H9 (cell line): ENCODE measurements around the gene MYRF. TPM values are rescaled to one million over a fixed set of nuclear protein-coding genes. Genes with fewer than 3 reads are reported as not detected.

ENCODE experiments used
- DNase-seq: peaks from one replicate; pipeline ENCODE4 v3.0.0-alpha.2; 2017
- H2AFZ ChIP-seq: one replicate; pipeline ENCODE4 v1.6.1; 2013; ENCODE audit warnings: mild to moderate bottlenecking, low read length, control low read depth, moderate library complexity
- H2AK5ac ChIP-seq: 2 replicates; pipeline ENCODE4 v1.6.1; 2013; ENCODE audit warnings: low read length, control low read depth, mixed read lengths; ENCODE audit not compliant: insufficient read length
- H2BK120ac ChIP-seq: one replicate; pipeline ENCODE4 v1.6.1; 2013; ENCODE audit warnings: low read depth, mild to moderate bottlenecking, low read length, control low read depth, inconsistent platforms; ENCODE audit not compliant: poor library complexity, severe bottlenecking
- H2BK12ac ChIP-seq: 2 replicates; pipeline ENCODE4 v1.6.1; 2013; ENCODE audit warnings: low read length, control low read depth, mixed read lengths, low read depth; ENCODE audit not compliant: insufficient read length
- H2BK15ac ChIP-seq: 2 replicates; pipeline ENCODE4 v1.6.1; 2013; ENCODE audit warnings: low read depth, low read length, control low read depth
- H2BK20ac ChIP-seq: one replicate; pipeline ENCODE4 v1.6.1; 2013; ENCODE audit warnings: low read depth, mild to moderate bottlenecking, low read length, control low read depth, inconsistent platforms; ENCODE audit not compliant: poor library complexity, severe bottlenecking
- H2BK5ac ChIP-seq: 2 replicates; pipeline ENCODE4 v1.6.1; 2013; ENCODE audit warnings: low read length, control low read depth, mixed read lengths; ENCODE audit not compliant: insufficient read length
- H3K14ac ChIP-seq: 2 replicates; pipeline ENCODE4 v1.6.1; 2013; ENCODE audit warnings: low read length, control low read depth; ENCODE audit not compliant: insufficient read depth
- H3K18ac ChIP-seq: 2 replicates; pipeline ENCODE4 v1.6.1; 2013; ENCODE audit warnings: low read depth, mild to moderate bottlenecking, mixed read lengths, low read length, control low read depth; ENCODE audit not compliant: insufficient read length
- H3K23ac ChIP-seq: 2 replicates; pipeline ENCODE4 v1.6.1; 2013; ENCODE audit warnings: low read length, control low read depth, mixed read lengths, low read depth; ENCODE audit not compliant: insufficient read length
- H3K23me2 ChIP-seq: 2 replicates; pipeline ENCODE4 v1.6.1; 2013; ENCODE audit warnings: low read depth, mild to moderate bottlenecking, mixed read lengths, low read length, control low read depth; ENCODE audit not compliant: insufficient read length, poor library complexity, severe bottlenecking
- H3K27ac ChIP-seq: 2 replicates; pipeline ENCODE4 v1.5.1; 2013; ENCODE audit warnings: low read length, control low read depth, mixed read lengths, low read depth; ENCODE audit not compliant: insufficient read length
- H3K27me3 ChIP-seq: 2 replicates; pipeline ENCODE4 v1.6.1; 2013; ENCODE audit warnings: low read length, control low read depth, inconsistent platforms; ENCODE audit not compliant: insufficient read depth
- H3K4ac ChIP-seq: 2 replicates; pipeline ENCODE4 v1.6.1; 2013; ENCODE audit warnings: low read depth, mild to moderate bottlenecking, control low read depth, inconsistent platforms, low read length, moderate library complexity
- H3K4me1 ChIP-seq: 2 replicates; pipeline ENCODE4 v1.6.1; 2013; ENCODE audit warnings: low read length, control low read depth, inconsistent platforms; ENCODE audit not compliant: insufficient read depth
- H3K4me2 ChIP-seq: 2 replicates; pipeline ENCODE4 v1.6.1; 2013; ENCODE audit warnings: low read length, control low read depth, mixed read lengths; ENCODE audit not compliant: insufficient read length, insufficient read depth
- H3K56ac ChIP-seq: 2 replicates; pipeline ENCODE4 v1.6.1; 2013; ENCODE audit warnings: low read depth, mild to moderate bottlenecking, mixed read lengths, low read length, control low read depth; ENCODE audit not compliant: insufficient read length
- H3K79me1 ChIP-seq: 2 replicates; pipeline ENCODE4 v1.6.1; 2013; ENCODE audit warnings: low read depth, mild to moderate bottlenecking, moderate library complexity, low read length, control low read depth, inconsistent platforms; ENCODE audit not compliant: insufficient read depth, poor library complexity, severe bottlenecking
- H3K79me2 ChIP-seq: 2 replicates; pipeline ENCODE4 v1.6.1; 2013; ENCODE audit warnings: low read length, control low read depth, inconsistent platforms; ENCODE audit not compliant: insufficient read depth
- H3K9ac ChIP-seq: 2 replicates; pipeline ENCODE4 v1.6.1; 2013; ENCODE audit warnings: low read length, control low read depth, mixed read lengths; ENCODE audit not compliant: insufficient read length; ENCODE audit errors: extremely low read depth
- H3K9me3 ChIP-seq: one replicate; pipeline ENCODE4 v1.6.1; 2013; ENCODE audit warnings: low read depth, low read length, inconsistent platforms; ENCODE audit not compliant: control insufficient read depth
- H3T11ph ChIP-seq: one replicate; pipeline ENCODE4 v1.6.1; 2013; ENCODE audit warnings: mild to moderate bottlenecking, low read length, control low read depth, inconsistent platforms
- H4K20me1 ChIP-seq: one replicate; pipeline ENCODE4 v1.6.1; 2013; ENCODE audit not compliant: control insufficient read depth, insufficient read length, insufficient read depth
- H4K5ac ChIP-seq: 2 replicates; pipeline ENCODE4 v1.6.1; 2013; ENCODE audit warnings: low read depth, mild to moderate bottlenecking, mixed read lengths, low read length, control low read depth; ENCODE audit not compliant: insufficient read length
- H4K8ac ChIP-seq: replicated peaks from 2 replicates; pipeline ENCODE4 v1.6.1; 2013; ENCODE audit warnings: low read length, control low read depth, mixed read lengths, low read depth; ENCODE audit not compliant: insufficient read length
- H4K91ac ChIP-seq: 2 replicates; pipeline ENCODE4 v1.6.1; 2013; ENCODE audit warnings: low read depth, mild to moderate bottlenecking, moderate library complexity, mixed read lengths, low read length, control low read depth; ENCODE audit not compliant: insufficient read length
- H3K27ac Mint-ChIP-seq, 3 experiments: 2 replicates in 2 of 3; 3 replicates in 1 of 3; pipeline ENCODE4 v1.8.0; 2020 to 2021; ENCODE audit warnings: mixed read lengths in 3 of 3, mild to moderate bottlenecking in 1 of 3, moderate library complexity in 1 of 3
- H3K27me3 Mint-ChIP-seq: 2 replicates; pipeline ENCODE4 v1.8.0; 2021; ENCODE audit warnings: low read depth, mild to moderate bottlenecking, moderate library complexity, mixed read lengths
- H3K36me3 Mint-ChIP-seq, 3 experiments: 2 replicates in 2 of 3; 3 replicates in 1 of 3; pipeline ENCODE4 v1.8.0; 2020 to 2021; ENCODE audit warnings: low read depth in 3 of 3, mixed read lengths in 3 of 3; ENCODE audit not compliant: insufficient read depth in 1 of 3
- H3K4me1 Mint-ChIP-seq, 2 experiments: 2 replicates each; pipeline ENCODE4 v1.8.0; 2020; ENCODE audit warnings: mixed read lengths in 2 of 2
- H3K4me3 Mint-ChIP-seq, 2 experiments: 2 replicates in 1 of 2; 3 replicates in 1 of 2; pipeline ENCODE4 v1.8.0; 2020 to 2021; ENCODE audit warnings: mild to moderate bottlenecking in 2 of 2, mixed read lengths in 2 of 2, moderate library complexity in 1 of 2
- H3K9me3 Mint-ChIP-seq, 2 experiments: 2 replicates in 1 of 2; 3 replicates in 1 of 2; pipeline ENCODE4 v1.8.0; 2020; ENCODE audit warnings: mild to moderate bottlenecking in 2 of 2, mixed read lengths in 2 of 2, moderate library complexity in 1 of 2
- WGBS: extraction: QIAGEN DNeasy Blood & Tissue Kit; methylation state at CpG from one replicate; pipeline ENCODE4 v1.1.7; 2013; ENCODE audit warnings: missing lambda C conversion rate, low lambda C conversion rate, mixed read lengths; ENCODE audit not compliant: insufficient read length; ENCODE audit errors: extremely low coverage; 5-methylcytosine and 5-hydroxymethylcytosine counted together
- total RNA-seq: library from RNA; stranded (reverse); gene quantifications from 2 replicates; pipeline ENCODE4 v1.2.1, GENCODE V29; 2021
- TF ChIP-seq, protein P1 (sequence below): fragments of 200-600 bp; sonication (generic); conservative IDR thresholded peaks from 3 replicates; pipeline ENCODE4 v1.8.0; 2021; ENCODE audit warnings: antibody characterized with exemption, mild to moderate bottlenecking

The MYRF gene
- total RNA-seq, 1 experiment from 2014 or later: 13.9 TPM

GRCh38 chr11:61732705-61733104, 19.7 kb upstream of the MYRF start:
- Histone ChIP-seq H2BK5ac (no peak overlapping the region), H4K20me1 (no peaks in the 10 kb centered on the region), H4K5ac (no peak overlapping the region), H4K91ac (no peak overlapping the region), H3K23me2 (no peaks in the 10 kb centered on the region), H3K79me1 (no peaks in the 10 kb centered on the region), H4K8ac (no peak overlapping the region), H3K9ac (no peak overlapping the region), H3K18ac (no peak overlapping the region), H2BK20ac (no peak overlapping the region), H3K14ac (no peak overlapping the region), H3K4me1 (no peaks in the 10 kb centered on the region), H2AFZ (no peak overlapping the region), H2BK15ac (no peak overlapping the region), H2BK120ac (no peak overlapping the region), H3K4me2 (no peak overlapping the region), H3T11ph (no peak overlapping the region), H2AK5ac (no peak overlapping the region), H3K56ac (no peak overlapping the region), H3K4ac (no peak overlapping the region), H3K27me3 (no peaks in the 10 kb centered on the region), H3K9me3 (no peaks in the 10 kb centered on the region), H2BK12ac (no peak overlapping the region), H3K27ac (no peak overlapping the region), H3K23ac (no peak overlapping the region), H3K79me2 (no peaks in the 10 kb centered on the region)
- no peak overlapping the region for H3K4me3 Mint-ChIP-seq
- TF ChIP-seq, protein P1, sequence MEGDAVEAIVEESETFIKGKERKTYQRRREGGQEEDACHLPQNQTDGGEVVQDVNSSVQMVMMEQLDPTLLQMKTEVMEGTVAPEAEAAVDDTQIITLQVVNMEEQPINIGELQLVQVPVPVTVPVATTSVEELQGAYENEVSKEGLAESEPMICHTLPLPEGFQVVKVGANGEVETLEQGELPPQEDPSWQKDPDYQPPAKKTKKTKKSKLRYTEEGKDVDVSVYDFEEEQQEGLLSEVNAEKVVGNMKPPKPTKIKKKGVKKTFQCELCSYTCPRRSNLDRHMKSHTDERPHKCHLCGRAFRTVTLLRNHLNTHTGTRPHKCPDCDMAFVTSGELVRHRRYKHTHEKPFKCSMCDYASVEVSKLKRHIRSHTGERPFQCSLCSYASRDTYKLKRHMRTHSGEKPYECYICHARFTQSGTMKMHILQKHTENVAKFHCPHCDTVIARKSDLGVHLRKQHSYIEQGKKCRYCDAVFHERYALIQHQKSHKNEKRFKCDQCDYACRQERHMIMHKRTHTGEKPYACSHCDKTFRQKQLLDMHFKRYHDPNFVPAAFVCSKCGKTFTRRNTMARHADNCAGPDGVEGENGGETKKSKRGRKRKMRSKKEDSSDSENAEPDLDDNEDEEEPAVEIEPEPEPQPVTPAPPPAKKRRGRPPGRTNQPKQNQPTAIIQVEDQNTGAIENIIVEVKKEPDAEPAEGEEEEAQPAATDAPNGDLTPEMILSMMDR: no peak
- H3K4me1 Mint-ChIP-seq: peaks cover 0 to 2% of the 10 kb centered on the region in 2 experiments; a peak in 1 of 4 replicates
- H3K27ac Mint-ChIP-seq: no peak overlapping the region
- no peak for DNase-seq
- no peaks in the 10 kb centered on the region for H3K27me3 Mint-ChIP-seq
- no CpG with 5 or more reads among the region's 6 CpGs for WGBS
- no peaks in the 10 kb centered on the region for H3K9me3 Mint-ChIP-seq
- peaks cover 5 to 21% (median 16%) of the 10 kb centered on the region in 3 experiments; a peak in 6 of 7 replicates for H3K36me3 Mint-ChIP-seq
